ENCODE results near the gene PRDM10.

DNA sequence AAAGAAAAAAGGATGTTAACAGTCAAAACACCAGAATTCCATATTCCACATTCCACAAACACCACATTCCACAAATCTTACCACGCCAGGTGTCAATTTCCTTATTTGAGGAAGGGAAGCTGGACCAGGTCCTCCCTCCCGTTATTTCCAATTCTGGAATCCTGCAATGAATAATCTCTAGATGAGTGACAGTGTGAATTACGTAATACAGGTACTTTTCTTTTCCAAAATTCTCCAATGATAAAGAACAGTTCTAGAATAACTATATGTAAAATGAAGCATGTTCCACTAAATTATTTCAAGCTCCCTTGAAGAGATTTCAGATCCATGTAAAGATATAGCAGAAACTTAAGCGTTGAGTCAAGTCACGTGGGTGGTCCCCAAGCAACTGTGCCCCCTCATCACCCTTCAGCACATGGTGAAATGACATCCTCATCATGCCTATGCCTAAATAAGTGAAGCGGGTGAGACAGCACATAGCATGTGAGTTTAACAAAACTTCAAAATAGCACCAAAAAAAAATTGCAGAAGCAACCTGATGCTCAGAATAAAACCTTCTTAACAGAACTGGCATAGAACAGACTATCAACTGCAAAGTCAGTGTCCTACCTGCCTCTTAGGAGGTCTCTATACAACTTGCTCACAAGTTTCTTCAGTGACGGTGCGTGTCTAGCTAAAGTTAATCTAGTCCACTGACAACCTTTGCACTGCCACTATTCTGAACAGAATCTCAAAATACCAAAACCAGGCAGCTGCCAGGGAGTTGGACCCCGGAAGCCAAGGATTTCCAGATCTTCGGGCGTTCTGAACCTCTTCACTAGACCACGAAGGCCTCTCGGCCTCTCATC, 108.1 kb downstream of the PRDM10 start:
- no peak for TF ChIP-seq POLR2A (IDR thresholded peaks at IDR 0.05)
- TF ChIP-seq, protein P1, sequence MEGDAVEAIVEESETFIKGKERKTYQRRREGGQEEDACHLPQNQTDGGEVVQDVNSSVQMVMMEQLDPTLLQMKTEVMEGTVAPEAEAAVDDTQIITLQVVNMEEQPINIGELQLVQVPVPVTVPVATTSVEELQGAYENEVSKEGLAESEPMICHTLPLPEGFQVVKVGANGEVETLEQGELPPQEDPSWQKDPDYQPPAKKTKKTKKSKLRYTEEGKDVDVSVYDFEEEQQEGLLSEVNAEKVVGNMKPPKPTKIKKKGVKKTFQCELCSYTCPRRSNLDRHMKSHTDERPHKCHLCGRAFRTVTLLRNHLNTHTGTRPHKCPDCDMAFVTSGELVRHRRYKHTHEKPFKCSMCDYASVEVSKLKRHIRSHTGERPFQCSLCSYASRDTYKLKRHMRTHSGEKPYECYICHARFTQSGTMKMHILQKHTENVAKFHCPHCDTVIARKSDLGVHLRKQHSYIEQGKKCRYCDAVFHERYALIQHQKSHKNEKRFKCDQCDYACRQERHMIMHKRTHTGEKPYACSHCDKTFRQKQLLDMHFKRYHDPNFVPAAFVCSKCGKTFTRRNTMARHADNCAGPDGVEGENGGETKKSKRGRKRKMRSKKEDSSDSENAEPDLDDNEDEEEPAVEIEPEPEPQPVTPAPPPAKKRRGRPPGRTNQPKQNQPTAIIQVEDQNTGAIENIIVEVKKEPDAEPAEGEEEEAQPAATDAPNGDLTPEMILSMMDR (IDR thresholded peaks at IDR 0.05): no peak
